NCI-H2227 (cell line): Measurements from ENCODE around the gene UGP2.

Source experiments
- DNase-seq: peaks from one replicate; lab custom pipeline; 2025; ENCODE audit not compliant: unreplicated experiment; lab: John Stamatoyannopoulos, UW

UGP2 gene

DNA sequence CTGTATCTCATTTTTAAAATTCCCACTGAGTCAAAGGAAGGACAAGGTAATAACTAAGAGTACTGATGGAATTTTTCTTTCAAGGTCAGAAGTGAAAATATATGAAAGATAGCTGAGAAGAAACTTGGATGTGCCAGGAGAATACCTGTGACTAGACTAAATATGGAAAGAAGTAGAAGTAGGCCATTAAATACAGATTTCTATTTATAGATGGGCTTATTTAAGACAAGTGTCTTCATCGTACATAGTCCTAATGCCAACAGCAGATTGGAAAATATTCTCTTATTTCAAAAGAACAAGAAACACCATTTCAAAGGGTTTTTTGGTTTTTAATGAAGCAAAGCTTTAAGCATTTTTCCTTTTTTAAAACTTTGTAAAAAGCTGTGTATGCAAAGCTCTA is 22.0 kb downstream of the UGP2 start:
- no peak for DNase-seq

DNA sequence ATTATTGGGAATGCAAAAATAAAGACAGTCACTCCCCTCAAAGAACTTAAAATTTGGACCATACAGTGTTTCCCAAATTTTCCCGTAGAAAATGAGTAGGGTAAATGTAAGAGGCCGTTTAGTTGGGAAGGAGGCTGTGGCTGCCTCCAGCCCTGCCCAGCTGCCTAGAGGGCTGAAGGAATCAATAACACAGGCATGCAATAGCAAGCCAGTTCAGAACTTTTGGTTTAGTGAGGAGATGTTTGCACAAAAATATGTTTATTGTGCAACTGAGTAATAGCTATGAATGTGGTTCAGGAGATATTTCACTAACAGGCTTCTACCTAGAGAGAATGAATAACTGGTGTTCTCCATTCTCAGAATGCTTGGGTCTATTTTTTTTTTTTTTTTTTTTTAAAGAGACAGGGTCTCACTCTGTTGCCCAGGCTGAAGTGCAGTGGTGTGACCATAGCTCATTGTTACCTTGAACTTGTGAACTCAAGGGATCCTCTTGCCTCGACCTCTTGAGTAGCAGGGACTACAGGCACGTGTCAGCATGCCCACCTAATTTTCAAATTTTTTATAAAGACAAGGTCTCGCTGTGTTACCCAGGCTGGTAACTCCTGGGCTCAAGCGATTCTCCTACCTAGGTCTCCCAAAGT is 23.6 kb downstream of the UGP2 start:
- no peak for DNase-seq

DNA sequence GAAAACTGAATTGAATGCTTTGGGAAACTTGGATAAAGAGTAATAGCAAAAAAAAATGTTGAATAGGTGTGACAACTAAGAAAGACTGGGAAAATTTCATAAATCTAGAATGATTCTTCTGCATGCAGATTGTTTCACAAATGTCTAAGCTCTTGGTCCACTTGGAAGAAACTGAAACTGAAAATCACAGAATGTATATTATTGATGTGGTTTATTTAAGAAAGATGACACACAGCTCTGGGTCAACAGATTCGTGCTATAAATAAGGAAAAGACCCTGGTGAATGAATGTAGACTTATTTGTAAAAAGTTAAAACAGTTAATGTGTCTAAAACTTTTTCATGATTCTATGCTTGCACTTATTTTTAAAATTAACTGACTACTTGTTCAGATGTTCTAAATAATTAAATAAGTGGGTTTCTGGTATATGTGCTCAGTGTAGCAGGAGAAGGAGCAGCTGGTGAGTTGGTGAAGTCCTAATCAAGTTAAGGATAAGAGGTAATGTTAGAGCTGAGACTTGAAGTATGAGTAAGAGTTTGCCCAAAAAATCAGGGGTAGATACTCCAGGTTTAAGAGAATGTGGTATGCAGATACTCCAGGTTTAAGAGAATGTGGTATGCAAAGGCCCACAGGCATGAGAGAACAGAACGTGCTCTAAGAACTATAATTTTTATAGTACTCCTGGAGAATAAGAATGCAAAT is 24.5 kb downstream of the UGP2 start:
- no peak for DNase-seq

DNA sequence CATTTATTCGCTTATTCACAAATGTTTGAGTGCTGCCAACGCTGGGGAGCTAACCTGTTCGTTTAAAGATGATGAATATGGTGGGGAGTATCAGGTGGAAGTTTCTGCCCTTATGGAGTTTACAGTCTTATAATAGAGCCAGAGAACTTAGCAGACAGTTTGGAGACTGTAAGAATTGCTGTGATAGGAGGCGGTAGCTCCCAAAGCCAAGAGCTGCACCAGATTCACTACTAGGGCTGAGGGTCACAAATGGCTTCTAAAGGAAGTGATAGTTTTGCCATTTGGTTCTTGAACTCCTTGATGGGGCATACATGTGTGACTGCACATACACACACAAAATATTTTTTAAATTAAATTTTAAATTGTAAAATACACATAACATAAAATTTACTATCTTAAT is 29.0 kb downstream of the UGP2 start:
- DNase-seq: no peak

DNA sequence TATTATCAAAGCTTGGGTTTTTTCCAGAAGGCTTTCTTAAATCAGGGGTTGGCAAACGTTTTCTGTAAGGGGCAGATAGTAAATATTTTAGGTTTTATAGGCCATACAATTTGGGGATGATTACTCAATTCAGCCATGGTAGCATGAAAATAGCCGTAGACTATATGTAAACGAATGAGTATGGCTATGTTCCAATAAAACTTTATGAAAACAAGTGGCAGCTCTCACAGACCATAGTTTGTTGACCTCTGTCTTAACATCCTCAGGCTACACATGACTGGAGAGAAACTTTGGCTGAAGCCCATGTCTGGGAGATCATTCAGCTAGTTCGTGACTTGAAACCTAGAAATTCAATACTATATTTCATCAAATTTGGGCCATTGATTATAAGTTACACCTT is 30.2 kb downstream of the UGP2 start:
- DNase-seq: no peak

DNA sequence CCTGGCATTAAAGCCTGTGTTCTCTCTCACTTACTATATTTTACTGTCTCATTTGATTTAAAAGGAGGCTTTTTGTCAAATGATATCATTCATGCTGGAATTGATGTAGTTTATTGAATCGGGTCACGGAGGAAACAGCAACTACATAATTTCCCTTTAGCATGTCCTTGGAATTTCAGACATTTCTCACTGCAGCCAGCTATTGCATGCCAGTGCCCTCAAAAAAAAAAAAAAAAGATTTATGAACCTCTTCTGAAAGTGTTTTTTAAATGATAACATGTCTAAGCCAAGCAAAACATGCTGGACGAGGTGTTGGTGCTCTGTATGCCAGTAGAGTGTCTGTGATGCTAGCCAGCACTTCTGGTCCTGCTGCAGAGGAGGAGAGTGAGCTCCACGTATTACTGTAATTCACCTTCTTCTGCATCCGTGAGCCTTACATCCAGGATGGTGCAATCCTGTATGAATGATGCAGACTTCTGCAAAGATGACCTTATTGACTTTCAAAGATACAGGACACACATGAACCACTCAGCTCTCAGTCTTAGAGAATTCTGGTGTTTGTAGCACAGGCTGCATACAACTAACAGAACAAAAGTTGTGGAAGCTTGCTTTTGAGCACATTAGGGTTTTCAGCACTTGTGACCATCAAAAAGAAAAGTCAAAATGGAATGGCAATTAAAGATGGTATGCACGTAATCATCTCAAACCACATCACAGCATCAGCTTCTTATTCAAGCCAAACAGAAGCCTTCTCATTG is 31.1 kb downstream of the UGP2 start:
- DNase-seq: no peak

DNA sequence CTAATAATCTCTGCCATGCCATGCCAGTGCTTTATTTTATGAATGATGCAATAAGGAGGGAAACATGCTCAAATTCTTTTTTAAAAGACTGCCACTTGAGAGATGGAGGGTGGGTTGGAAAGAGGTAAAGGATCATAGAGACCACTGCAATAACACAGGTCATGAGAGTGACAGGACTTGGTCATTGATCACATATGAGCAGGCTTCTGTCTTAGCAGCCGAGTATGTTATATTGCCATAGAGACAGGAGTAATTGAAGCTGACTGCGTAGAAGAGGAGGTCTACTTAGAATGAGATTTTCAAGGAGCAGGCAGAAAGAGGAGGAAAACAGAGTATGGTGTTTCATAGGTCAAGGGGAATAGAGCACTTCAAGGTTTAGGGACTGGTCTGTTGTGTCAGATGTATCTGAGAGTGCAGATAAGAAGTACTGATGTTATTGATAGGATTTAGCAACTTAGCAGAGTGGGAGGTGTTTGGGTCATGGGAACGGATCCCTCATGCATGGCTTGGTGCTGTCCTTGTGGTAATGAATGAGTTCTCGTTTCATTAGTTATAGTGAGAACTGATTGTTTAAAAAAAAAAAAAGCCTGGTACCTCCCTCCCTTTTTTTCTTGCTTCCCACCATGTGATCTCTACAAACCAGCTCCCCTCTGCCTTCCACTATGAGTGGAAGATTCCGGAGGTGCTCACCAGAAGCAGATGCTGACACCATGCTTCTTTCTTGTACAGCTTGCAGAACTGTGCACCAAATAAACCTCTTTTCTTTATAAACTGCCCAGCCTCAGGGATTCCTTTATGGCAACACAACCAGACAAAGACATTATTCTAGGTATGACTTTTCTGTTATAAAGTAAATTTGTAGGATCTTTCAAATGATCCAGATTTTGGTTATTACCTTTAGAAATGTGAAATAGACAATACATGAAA is 32.8 kb downstream of the UGP2 start:
- no peak for DNase-seq

DNA sequence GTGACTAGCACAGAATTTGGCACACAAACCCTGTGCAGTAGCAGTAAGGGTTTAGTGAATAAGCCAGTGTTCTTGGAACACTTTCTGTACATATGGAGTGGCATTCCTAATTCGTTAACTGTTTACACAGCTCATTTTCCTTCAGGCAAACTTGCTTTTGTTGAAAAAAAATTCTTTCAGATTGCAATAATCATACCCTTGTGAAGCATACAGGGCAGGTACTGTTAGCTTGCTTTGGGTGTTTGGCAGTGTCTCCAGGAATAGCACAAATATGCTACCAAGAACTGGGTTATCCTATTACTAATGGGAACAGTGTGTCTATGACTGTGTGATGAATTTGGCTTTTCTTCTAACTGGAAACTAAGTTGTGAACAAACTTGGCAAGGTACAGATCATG is 33.4 kb downstream of the UGP2 start:
- no peak for DNase-seq

DNA sequence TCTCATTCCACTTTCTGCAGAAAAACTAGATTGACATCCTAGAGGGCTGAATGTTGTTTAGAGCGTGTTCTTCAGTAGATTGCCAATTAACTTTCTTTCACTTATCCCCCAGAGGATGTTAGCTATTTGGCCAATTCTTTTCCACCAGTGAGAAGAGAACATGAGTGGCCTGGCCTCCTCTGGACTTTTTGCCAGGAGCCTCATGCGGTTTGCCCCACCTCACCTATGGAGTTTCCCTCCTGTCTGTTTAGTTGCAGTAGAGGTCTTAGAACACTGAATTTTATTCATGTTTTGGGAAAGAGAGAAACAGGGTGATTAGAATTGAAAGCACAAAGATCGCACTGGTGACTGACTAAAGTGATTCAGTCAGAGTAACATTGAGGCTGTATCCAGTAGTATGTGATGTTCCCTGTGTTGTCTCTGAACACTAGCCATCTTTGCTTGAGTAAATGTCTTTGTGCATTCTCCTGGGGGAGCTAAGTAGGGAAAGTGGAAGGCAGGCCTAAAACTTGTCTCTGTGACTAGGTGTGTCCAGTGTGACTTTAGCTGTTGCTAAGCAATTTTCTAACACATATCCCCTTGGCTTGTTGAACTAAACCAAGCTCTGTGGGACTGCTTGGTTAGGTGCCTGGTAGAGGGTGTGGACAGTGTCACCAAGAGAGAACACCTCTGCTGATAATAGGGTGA is 34.0 kb downstream of the UGP2 start:
- no peak for DNase-seq

DNA sequence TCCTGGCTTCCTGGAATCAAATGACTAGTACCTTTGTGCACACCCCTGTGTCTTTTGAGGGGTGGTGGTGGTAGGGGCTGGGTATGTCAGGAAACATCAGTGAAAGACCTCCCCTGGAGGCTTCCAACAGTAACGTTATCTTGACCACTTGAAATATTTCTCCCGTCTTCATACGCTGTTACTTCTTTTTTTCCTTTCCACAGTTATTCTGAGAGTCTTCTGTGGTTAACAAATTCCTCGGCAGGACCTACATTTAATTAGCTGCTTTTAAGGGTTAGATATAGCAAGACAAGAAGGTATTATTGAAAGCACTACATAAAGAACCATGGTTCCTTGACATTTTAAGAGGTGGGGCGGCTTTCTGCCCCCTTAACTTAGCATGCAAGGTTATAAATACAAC is 34.6 kb downstream of the UGP2 start:
- DNase-seq: no peak

DNA sequence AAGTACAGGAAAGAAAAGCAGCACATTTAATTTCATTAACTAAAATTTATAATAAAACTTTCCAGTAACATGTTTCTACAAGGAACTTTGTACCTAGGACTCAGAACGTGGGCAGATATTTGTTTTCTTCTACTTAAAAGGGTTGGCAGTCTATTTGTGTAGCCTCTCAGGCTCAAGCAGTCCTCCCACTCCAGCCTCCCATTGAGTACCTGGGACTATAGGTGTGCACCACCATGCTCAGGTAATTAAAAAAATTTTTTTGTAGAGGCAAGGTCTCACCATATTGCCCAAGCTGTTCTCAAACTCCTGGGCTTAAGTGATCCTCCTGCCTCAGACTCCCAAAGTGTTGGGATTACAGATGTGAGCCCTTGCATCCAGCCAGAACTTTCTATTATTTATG is 36.8 kb downstream of the UGP2 start:
- DNase-seq: no peak

DNA sequence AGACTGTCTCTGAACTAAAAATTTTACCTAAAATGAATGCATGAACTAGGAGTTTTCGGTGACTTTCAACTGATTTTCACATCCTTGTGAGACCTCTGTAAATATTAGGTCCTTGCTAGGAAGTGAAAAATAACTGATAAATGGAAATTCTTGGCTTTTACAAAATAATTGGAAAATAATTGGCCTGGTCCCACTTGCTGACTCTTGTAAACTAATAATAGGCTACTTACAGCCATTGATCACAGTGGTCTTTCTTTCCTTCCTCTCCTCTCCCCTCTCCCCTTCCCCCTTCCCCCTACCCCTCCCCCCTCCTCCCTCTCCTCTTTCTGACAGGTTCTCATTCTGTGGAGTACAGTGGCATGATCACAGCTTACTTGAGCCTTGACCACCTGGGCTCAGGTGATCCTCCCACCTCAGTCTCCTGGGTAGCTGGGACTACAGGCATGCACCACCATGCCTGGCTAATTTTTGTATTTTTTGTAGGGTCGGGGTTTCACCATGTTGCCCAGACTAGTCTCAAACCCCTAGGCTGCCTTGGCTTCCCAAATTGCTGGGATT is 38.3 kb downstream of the UGP2 start:
- DNase-seq: no peak

DNA sequence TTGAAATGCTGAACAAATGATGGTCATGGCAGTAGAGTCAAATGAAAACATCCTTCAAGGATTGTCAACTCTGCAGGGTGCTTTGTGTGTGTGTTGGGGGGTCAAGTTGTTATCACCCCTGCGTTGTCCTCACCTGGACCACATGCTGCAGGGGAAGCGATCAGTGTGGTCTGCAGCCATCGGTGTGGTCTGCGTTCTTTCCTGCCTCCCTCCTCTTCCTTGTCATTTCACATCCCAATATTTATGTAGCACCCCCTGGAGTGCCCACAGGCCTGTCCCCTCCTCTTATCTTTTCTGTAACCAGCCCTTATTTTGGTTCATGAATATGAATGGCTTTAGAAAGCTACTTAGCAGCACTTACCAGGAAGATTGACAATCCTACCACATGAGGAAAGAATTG is 38.9 kb downstream of the UGP2 start:
- DNase-seq: peak; percentile 18

DNA sequence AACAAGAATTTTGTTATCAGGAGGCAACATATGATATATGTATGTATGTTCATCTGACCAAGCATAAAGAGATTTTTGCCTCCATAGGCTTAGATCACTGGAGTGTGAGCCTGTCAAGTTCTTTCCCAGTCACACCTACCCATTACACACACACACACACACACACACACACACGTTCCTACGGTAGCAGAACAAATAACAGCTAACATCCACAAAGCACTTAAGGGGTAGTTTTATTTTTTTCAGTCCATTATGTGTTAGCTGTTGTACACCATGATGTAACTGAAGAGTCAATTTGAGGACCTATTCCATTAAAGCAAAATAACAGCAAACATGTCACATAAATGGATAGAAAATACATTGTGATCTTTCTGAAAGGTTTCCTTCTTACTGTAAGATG is 39.5 kb downstream of the UGP2 start:
- DNase-seq: peak; percentile 83

DNA sequence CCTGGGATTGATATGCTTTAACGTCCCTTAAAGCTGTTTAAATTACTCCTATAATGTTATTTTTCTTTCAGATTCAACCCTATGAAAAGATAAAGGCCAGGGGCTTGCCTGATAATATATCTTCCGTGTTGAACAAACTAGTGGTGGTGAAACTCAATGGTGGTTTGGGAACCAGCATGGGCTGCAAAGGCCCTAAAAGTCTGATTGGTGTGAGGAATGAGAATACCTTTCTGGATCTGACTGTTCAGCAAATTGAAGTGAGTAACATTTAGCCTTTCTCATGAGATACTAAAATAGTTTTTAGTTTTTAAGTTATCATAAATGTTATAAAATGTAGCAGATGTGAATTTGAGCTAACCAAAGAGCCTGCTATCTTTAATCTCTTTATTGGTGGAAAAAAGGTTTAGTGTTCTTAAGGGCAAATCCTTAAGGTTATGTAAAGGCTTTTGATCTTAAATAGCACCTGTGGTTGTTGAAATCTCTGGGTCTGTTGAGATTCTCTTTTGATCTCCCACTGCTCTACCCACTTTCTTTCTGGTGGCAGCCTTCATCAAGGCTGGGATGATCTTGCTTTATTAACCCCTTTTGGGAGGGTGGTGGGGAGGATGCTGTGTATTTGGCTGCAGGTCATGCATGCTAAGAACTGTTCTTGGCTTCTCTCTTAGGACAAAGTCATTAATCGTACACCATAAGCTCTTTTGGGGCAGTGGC is 40.9 kb downstream of the UGP2 start:
- no peak for DNase-seq

DNA sequence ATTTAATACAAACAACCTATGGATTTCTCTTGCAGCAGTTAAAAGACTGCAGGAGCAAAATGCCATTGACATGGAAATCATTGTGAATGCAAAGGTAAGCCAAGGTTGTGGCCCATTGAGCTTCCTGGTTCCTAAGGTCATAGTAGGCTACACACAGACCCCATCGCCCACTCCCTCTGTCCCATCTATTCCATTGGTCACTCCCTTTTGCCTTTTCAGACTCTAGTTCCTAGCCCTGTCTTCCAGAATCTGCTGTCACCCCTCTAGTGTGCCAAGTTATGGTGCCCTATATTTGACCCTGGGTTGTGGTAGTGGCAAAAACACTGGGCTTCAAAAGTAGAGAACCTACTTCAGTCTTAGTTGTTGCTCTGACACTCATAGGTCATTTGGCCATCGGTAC is 44.7 kb downstream of the UGP2 start:
- DNase-seq: no peak

DNA sequence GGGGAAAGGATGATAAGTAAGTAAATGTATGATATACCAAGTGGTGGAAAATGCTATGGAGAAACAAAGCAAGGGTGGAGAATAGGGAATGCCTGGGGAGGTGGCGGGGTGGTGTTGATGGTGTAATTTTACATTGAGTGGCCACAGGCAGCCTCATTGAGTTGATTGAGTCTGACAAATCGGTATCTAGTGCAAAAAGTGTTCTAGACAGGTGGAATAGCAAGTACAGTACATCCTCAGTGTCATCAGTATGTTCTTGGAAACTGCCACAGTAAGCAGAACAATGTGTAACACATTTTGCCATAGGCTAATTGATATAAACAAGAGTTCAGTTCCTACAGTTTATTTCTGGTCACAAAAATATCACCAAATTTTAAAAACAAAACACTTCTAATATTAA is 46.4 kb downstream of the UGP2 start:
- no peak for DNase-seq

DNA sequence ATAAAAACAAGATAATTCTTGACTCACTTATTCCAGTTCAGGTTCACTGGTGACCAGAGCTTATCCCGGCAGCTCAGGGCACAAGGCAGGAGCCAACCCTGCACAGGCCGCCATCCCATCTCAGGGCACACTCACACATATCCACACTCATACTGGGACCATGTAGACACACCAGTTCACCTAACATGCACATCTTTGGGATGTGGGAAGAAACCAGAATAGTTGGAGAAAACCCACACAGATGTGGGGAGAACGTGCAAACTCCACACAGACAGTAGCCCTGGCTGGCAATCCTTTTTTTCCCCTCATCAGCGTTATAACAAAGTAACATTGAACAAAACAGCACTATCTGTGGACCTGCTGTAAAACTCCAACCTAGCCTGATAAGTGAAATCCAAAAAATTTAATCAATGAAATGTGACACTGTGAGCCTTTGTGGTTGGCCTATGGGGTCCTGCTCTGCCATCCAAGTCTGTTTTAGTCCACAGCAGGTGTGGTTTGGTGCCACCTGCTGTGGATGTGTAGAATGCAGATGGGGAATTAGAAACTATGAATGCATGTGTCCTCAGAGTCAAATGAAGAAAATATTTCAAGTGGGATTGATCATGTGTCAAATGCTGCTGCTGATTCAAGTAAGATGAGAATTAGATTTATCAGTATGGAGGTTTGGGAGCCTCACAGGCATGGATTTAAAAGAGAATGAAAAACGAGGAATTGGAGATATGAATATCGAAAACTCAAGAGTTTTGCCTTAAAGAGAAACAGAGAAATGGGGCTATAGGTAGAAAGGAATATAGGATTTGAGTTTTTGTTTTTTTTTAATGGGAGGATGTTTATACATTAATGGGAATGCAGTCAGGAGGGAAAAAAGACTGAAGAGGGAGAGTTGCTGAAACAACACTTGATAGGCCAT is 47.0 kb downstream of the UGP2 start:
- DNase-seq: peak; percentile 68

DNA sequence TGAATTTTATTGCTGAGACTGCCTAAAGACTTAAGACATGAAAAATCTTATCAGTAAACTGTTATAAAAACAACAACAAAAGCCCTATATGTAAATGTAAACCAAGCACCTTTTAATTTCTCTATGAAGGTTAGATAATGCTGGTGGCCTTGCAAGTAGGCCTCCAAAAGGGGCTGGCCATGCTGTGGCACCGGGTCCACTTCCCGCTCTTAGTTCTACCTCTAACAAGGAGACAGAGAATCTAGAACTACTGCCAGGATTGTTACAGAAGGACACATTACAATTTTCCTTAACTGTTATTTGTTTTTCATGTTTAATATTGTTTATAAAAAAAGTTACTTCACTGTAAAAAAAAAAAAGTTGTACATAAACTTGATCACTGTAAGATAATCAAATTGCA is 49.0 kb downstream of the UGP2 start:
- DNase-seq: no peak
